AG04449 (cell line): ENCODE results near the gene MAD1L1.

Experiments used
- CTCF ChIA-PET: fragments of 350-600 bp; formaldehyde crosslinking; extraction: SDS; loops from one replicate; lab custom pipeline; 2021; ENCODE audit warnings: antibody characterized with exemption; lab: Yijun Ruan, JAX
- POLR2A ChIA-PET: fragments of 400-600, 350-600 bp; formaldehyde crosslinking; extraction: SDS; loops from one replicate; lab custom pipeline; 2020; ENCODE audit warnings: antibody characterized with exemption, inconsistent platforms; lab: Yijun Ruan, JAX
- DNase-seq: peaks from one replicate; pipeline ENCODE4 v3.0.0-alpha.2; 2010; ENCODE audit warnings: low read depth, low spot score
- H3K4me3 ChIP-seq: 2 replicates; pipeline ENCODE4 v1.5.1; 2011; ENCODE audit warnings: low read depth, mild to moderate bottlenecking, control low read depth, low read length
- TF ChIP-seq, protein P1 (sequence below): IDR thresholded peaks from one replicate; pipeline ENCODE4 v1.5.1; 2011; ENCODE audit warnings: mild to moderate bottlenecking, moderate library complexity, low read length, control low read depth, inconsistent platforms; ENCODE audit not compliant: insufficient read depth; ENCODE audit errors: missing control alignments

MAD1L1 gene

GRCh38 chr7:1856888-1857441, 375.8 kb downstream of the MAD1L1 start:
- ChIA-PET CTCF (no interaction called here), POLR2A (no interaction called here)
- no peak for DNase-seq
- H3K4me3 ChIP-seq, result no peak overlapping the region
- TF ChIP-seq, protein P1, sequence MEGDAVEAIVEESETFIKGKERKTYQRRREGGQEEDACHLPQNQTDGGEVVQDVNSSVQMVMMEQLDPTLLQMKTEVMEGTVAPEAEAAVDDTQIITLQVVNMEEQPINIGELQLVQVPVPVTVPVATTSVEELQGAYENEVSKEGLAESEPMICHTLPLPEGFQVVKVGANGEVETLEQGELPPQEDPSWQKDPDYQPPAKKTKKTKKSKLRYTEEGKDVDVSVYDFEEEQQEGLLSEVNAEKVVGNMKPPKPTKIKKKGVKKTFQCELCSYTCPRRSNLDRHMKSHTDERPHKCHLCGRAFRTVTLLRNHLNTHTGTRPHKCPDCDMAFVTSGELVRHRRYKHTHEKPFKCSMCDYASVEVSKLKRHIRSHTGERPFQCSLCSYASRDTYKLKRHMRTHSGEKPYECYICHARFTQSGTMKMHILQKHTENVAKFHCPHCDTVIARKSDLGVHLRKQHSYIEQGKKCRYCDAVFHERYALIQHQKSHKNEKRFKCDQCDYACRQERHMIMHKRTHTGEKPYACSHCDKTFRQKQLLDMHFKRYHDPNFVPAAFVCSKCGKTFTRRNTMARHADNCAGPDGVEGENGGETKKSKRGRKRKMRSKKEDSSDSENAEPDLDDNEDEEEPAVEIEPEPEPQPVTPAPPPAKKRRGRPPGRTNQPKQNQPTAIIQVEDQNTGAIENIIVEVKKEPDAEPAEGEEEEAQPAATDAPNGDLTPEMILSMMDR, result no peak

- TF ChIP-seq, protein P1, result no peak
- no peak for DNase-seq
- no peak overlapping the region for H3K4me3 ChIP-seq
- POLR2A ChIA-PET, result no interaction called here
- CTCF ChIA-PET, result no interaction called here
These were observed 376.4 kb downstream of the MAD1L1 start for GRCh38 chr7:1856161-1856887.

GRCh38 chr7:1855725-1856160, 377.0 kb downstream of the MAD1L1 start:
- DNase-seq, result no peak
- CTCF ChIA-PET, result no interaction called here
- POLR2A ChIA-PET, result no interaction called here
- TF ChIP-seq, protein P1, result no peak
- no peak overlapping the region for H3K4me3 ChIP-seq

- POLR2A ChIA-PET, result no interaction called here
- TF ChIP-seq, protein P1, result no peak
- no peak overlapping the region for H3K4me3 ChIP-seq
- DNase-seq, result no peak
- CTCF ChIA-PET, result no interaction called here
These were observed 377.6 kb downstream of the MAD1L1 start for GRCh38 chr7:1854866-1855724.

GRCh38 chr7:1853986-1854865, 378.5 kb downstream of the MAD1L1 start:
- TF ChIP-seq, protein P1, result no peak
- H3K4me3 ChIP-seq, result no peak overlapping the region
- CTCF ChIA-PET, result interaction anchor here (0.7 kb wide), 1 partner anchor 355 kb away, joined by 3 read pairs; no protein-coding TSS in a partner anchor
- POLR2A ChIA-PET, result no interaction called here
- DNase-seq, result no peak
